HEK293 (cell line): ENCODE results near the gene AKAP4.

Source experiments
- ZNF354C ChIP-seq: fragments of 450-650 bp; formaldehyde crosslinking; IDR thresholded peaks from 2 replicates; pipeline ENCODE4 v1.5.1; 2016; ENCODE audit warnings: missing biosample characterization, missing genetic modification characterization, low read depth, borderline replicate concordance
- ZNF660 ChIP-seq: fragments of 450-650 bp; IDR thresholded peaks from 2 replicates; pipeline ENCODE4 v1.5.1; 2018; ENCODE audit warnings: missing biosample characterization, mild to moderate bottlenecking, missing genetic modification characterization

DNA sequence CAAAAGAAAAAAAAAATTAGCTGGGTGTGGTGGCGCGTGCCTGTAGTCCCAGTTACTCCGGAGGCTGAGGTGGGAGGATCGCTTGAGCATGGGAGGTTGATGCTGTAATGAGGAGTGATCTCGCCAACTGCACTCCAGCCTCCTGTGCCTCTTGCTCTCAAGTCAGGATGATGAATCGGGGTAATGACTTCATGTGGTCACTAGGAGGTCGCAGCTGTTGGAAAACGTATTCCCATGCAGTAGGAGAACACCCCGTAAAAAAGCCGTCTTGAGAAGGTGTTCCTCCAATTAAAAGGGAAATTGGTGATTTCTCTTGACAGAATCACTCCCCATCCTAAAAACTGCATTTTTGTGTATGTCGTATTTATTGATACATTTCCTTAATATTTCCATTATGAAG lies 5.9 kb upstream of the AKAP4 start:
- no peak for TF ChIP-seq ZNF354C (tag by site-specific recombination)
- no peak for TF ChIP-seq ZNF660 (tag by site-specific recombination)
